GM23338 (cell line): ENCODE data around the gene SPIRE1. TPM values are rescaled to one million over a fixed set of nuclear protein-coding genes. Genes with fewer than 3 reads are reported as not detected.

Experiments used
- CTCF ChIP-seq, 2 experiments: fragments of 200-600 bp in 1 of 2; sonication (generic) in 1 of 2; conservative IDR thresholded peaks; 2 replicates each; pipeline versions ENCODE4 v1.5.1 to v1.6.1; 2016 to 2017; ENCODE audit warnings: antibody characterized with exemption in 2 of 2, low read depth in 2 of 2, mild to moderate bottlenecking in 2 of 2, moderate library complexity in 1 of 2
- EZH2 ChIP-seq: fragments of 200-600 bp; sonication (generic); IDR thresholded peaks from one replicate; pipeline ENCODE4 v1.8.0; 2017; ENCODE audit warnings: antibody characterized with exemption, mild to moderate bottlenecking, low read depth; ENCODE audit not compliant: unreplicated experiment
- JUNB ChIP-seq: IDR thresholded peaks from one replicate; pipeline ENCODE4 v1.6.1; 2016; ENCODE audit warnings: antibody characterized with exemption; ENCODE audit not compliant: unreplicated experiment
- REST ChIP-seq: IDR thresholded peaks from one replicate; pipeline ENCODE4 v1.6.1; 2018; ENCODE audit warnings: antibody characterized with exemption; ENCODE audit not compliant: unreplicated experiment
- ZNF114 ChIP-seq: fragments of 250-450 bp; sonication (Bioruptor Pico); IDR thresholded peaks from 2 replicates; pipeline ENCODE4 v1.5.0; 2020; ENCODE audit warnings: mild to moderate bottlenecking, moderate library complexity
- ZNF462 ChIP-seq: fragments of 250-450 bp; sonication (Bioruptor Pico); IDR thresholded peaks from 2 replicates; pipeline ENCODE4 v1.5.0; 2020; ENCODE audit warnings: mild to moderate bottlenecking, moderate library complexity
- polyA plus RNA-seq: library from polyadenylated mRNA; unstranded; fragments of >200 nt; fragmentation: Nextera tagmentation; extraction: Ambion mirVana; gene quantifications from 2 replicates; pipeline ENCODE4 v1.2.1, GENCODE V29; 2016
- total RNA-seq: library from RNA; depleted of rRNA; stranded (reverse); fragments of >200 nt; shearing (Covaris generic); gene quantifications from 2 replicates; pipeline ENCODE4 v1.2.3, GENCODE V29; 2014

SPIRE1 gene
- total and polyA plus RNA-seq, 2 experiments from 2014 or later = 2.9 to 15.5 TPM

GRCh38 chr18:12517142-12517825 is 140.6 kb downstream of the SPIRE1 start (continued):
- TF ChIP-seq ZNF462 (CRISPR knock-in tag) = no peak
- TF ChIP-seq CTCF (conservative IDR thresholded peaks at IDR 0.05; ENCODE audit: low read depth in 2 of 2) = no peak
- TF ChIP-seq REST = no peak
- no peak for TF ChIP-seq ZNF114 (CRISPR knock-in tag)
- no peak for TF ChIP-seq JUNB
- no peak for TF ChIP-seq EZH2
